DOHH2 (cell line): ENCODE data around the gene ALDH6A1.

ENCODE experiments used
- H3F3A ChIP-seq: fragments of 200-600 bp; sonication (generic), shearing (Covaris generic); 2 replicates; pipeline ENCODE4 v1.6.0; 2016; ENCODE audit warnings: antibody characterized with exemption, mild to moderate bottlenecking; ENCODE audit not compliant: control insufficient read depth, insufficient read depth
- H3K27ac ChIP-seq: fragments of 200-600 bp; sonication (generic); 2 replicates; pipeline ENCODE4 v1.5.1; 2014; ENCODE audit warnings: low read depth, mild to moderate bottlenecking, low read length, moderate library complexity
- H3K27me3 ChIP-seq: fragments of 200-600 bp; sonication (generic); 2 replicates; pipeline ENCODE4 v1.6.1; 2014; ENCODE audit warnings: mild to moderate bottlenecking, low read length, mixed read lengths; ENCODE audit not compliant: control insufficient read depth
- H3K36me3 ChIP-seq: fragments of 200-600 bp; sonication (generic); 2 replicates; pipeline ENCODE4 v1.6.1; 2014; ENCODE audit warnings: mild to moderate bottlenecking, low read length, moderate library complexity, mixed read lengths; ENCODE audit not compliant: control insufficient read depth
- H3K4me1 ChIP-seq: fragments of 200-600 bp; sonication (generic); 2 replicates; pipeline ENCODE4 v1.6.1; 2014; ENCODE audit warnings: mild to moderate bottlenecking, low read length, mixed read lengths; ENCODE audit not compliant: control insufficient read depth
- H3K4me2 ChIP-seq: fragments of 200-600 bp; sonication (generic); 2 replicates; pipeline ENCODE4 v1.6.0; 2014; ENCODE audit warnings: mild to moderate bottlenecking, low read length, moderate library complexity
- H3K4me3 ChIP-seq: fragments of 200-600 bp; sonication (generic); 2 replicates; pipeline ENCODE4 v1.5.1; 2014; ENCODE audit warnings: mild to moderate bottlenecking, low read length, mixed read lengths
- H3K79me2 ChIP-seq: fragments of 200-600 bp; sonication (generic); 2 replicates; pipeline ENCODE4 v1.6.1; 2014; ENCODE audit warnings: mild to moderate bottlenecking, low read length, mixed read lengths; ENCODE audit not compliant: control insufficient read depth
- H3K9me2 ChIP-seq: fragments of 200-600 bp; sonication (generic); replicated peaks from 2 replicates; pipeline ENCODE4 v1.6.1; 2014; ENCODE audit warnings: mild to moderate bottlenecking, low read length, mixed read lengths; ENCODE audit not compliant: control insufficient read depth
- H3K9me3 ChIP-seq: fragments of 200-600 bp; sonication (generic); 2 replicates; pipeline ENCODE4 v1.6.1; 2014; ENCODE audit warnings: antibody characterized with exemption, low read length, mixed read lengths; ENCODE audit not compliant: control insufficient read depth, insufficient read depth
- H4K20me1 ChIP-seq: fragments of 200-600 bp; sonication (generic); 2 replicates; pipeline ENCODE4 v1.6.0; 2014; ENCODE audit warnings: low read depth, mild to moderate bottlenecking, antibody characterized with exemption, low read length, moderate library complexity; ENCODE audit not compliant: control insufficient read depth, insufficient read depth
- EZH2phosphoT487 ChIP-seq: fragments of 200-600 bp; sonication (generic); IDR thresholded peaks from 2 replicates; pipeline ENCODE4 v1.6.1; 2017; ENCODE audit warnings: borderline replicate concordance, mild to moderate bottlenecking, antibody characterized with exemption, low read length, moderate library complexity, mixed read lengths
- TF ChIP-seq, protein P1 (sequence below): fragments of 200-600 bp; sonication (generic); IDR thresholded peaks from one replicate; pipeline ENCODE4 v1.5.1; 2014; ENCODE audit warnings: antibody characterized with exemption, mild to moderate bottlenecking, low read depth, low read length; ENCODE audit not compliant: poor library complexity, severe bottlenecking

Gene ALDH6A1

DNA sequence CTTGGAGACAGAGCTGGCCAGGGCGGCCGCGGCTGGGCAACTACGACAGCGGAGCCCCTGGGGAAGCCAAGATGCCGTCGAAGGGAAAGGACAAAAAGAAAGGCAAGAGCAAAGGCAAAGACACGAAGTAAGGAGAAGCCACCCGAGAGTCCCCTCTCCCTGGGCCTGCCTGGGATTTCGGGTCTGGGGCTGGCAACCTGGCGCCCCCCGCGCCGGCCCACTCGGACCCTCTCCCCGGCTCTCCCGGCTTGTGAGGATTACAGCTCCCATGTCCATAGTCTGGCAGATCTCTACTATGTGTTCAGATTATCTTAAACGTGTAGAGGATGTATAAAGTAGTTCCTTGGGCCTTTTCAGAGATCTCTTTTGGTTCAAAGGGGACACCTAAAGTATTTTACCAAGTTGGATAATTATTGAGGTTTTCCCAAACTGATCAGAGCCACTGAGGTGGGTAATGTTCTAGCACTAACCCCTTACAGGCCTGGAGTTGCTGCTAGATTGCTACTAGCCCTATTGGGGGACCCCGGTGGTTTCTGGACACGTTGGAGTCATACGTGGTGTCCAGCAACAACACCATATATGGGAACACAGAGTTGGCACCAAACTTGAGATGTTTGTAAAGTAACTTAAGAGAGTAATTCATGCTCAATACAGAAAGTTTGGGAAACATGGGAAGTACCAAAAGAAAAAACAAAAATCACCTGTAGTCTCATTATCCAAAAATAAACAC, 64.7 kb downstream of the ALDH6A1 start:
- no peaks in the 10 kb centered on the region for H3K27me3 ChIP-seq
- H3K9me3 ChIP-seq, result no peaks in the 10 kb centered on the region
- peaks cover 10% of the 10 kb centered on the region for H3K4me1 ChIP-seq
- peak overlapping the region; percentile 86 for H3K4me2 ChIP-seq
- H3K4me3 ChIP-seq, result peak overlapping the region; percentile 100
- peaks cover 10% of the 10 kb centered on the region for H3K79me2 ChIP-seq
- H3K27ac ChIP-seq, result no peak overlapping the region
- no peaks in the 10 kb centered on the region for H3K9me2 ChIP-seq
- H3F3A ChIP-seq, result peaks cover 3% of the 10 kb centered on the region; the same call in 1 of the 2 replicates
- peaks cover 8% of the 10 kb centered on the region; the same call in 1 of the 2 replicates for H3K36me3 ChIP-seq
- H4K20me1 ChIP-seq, result no peaks in the 10 kb centered on the region
- TF ChIP-seq, protein P1, sequence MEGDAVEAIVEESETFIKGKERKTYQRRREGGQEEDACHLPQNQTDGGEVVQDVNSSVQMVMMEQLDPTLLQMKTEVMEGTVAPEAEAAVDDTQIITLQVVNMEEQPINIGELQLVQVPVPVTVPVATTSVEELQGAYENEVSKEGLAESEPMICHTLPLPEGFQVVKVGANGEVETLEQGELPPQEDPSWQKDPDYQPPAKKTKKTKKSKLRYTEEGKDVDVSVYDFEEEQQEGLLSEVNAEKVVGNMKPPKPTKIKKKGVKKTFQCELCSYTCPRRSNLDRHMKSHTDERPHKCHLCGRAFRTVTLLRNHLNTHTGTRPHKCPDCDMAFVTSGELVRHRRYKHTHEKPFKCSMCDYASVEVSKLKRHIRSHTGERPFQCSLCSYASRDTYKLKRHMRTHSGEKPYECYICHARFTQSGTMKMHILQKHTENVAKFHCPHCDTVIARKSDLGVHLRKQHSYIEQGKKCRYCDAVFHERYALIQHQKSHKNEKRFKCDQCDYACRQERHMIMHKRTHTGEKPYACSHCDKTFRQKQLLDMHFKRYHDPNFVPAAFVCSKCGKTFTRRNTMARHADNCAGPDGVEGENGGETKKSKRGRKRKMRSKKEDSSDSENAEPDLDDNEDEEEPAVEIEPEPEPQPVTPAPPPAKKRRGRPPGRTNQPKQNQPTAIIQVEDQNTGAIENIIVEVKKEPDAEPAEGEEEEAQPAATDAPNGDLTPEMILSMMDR, result no peak
- TF ChIP-seq EZH2phosphoT487, result no peak

DNA sequence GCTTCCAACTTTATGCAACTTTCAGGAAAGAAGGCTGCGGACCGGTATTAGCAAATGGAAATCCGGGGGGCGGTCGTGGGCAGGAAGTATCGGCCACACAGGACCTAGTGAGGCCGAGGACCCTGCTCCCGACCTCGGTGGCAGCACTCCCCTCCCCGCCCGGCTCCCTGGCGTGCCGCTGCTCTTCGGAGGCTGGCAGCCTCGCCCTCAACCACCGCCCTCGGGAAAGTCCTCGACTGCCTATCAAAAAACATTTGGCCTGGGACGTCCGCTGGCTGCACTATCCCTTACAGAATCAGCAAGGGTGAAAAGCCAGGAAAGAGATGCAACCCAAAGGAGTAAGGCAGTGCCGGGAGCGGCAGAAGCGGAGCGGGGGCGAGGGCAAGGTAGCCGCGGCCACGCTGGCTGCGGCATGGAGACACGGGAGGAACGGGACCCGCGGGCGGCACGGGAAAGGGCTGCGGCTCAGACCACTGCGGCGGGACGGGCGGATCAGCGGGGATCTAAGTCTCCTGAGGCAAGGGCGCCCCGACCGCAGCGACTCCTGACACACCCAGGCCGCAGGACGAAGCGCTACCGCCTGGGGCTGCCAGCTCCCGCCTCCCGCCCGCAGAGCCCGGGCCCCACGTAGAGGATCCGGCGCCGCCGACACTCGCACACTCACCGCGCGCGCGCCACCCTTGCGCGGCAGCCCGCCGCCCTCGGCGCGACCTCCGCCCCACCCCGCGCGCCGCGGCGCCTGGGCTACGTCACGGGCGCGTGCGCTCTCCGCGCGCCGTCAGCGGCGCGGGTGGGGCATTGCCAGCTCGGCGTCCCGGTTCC, 65.5 kb downstream of the ALDH6A1 start, which contains the start of the genes BBOF1 and ENTPD5:
TSS of gene BBOF1 (plus strand) at position 764 of the 822 bp plus-strand sequence. CDS start 130 bp downstream, outside the sequence.
TSS of gene ENTPD5 (minus strand) at position 703 of the 822 bp plus-strand sequence. CDS start 31,186 bp downstream, outside the sequence.
- peak within 1 kb of the TSS; percentile 86 for H3K4me2 ChIP-seq
- H4K20me1 ChIP-seq, result no peaks in the 10 kb centered on the region
- TF ChIP-seq, protein P1, result peak; percentile 17
- TF ChIP-seq EZH2phosphoT487, result no peak
- H3K9me3 ChIP-seq, result no peaks in the 10 kb centered on the region
- H3K9me2 ChIP-seq, result no peaks in the 10 kb centered on the region
- peak within 1 kb of the TSS; percentile 67 for H3K27ac ChIP-seq
- H3K4me3 ChIP-seq, result peak within 1 kb of the TSS; percentile 100
- H3K79me2 ChIP-seq, result peaks cover 10% of the 10 kb centered on the region
- peaks cover 10% of the 10 kb centered on the region for H3K4me1 ChIP-seq
- no peaks in the 10 kb centered on the region for H3K27me3 ChIP-seq
- H3F3A ChIP-seq, result peaks cover 3% of the 10 kb centered on the region; the same call in 1 of the 2 replicates
- peaks cover 14% of the 10 kb centered on the region for H3K36me3 ChIP-seq

DNA sequence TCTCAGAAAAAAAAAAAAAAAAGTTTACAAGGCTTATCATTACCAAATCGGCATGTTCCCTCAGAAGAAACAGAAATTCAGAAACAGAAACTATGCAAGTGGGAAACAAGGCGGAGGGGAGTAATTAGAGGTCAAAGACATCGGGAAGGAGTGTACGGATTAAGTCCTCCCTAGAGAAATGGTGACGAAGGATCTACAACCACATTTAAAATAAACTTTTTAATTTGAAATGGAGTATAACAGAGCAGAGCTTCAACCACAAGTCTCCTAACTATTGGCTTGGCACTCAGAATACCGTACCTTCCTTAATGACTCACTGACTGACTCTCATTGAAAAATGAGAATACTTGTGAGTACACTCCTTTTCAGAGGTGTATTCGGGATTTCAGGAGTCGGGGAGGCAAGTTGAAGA, 66.1 kb downstream of the ALDH6A1 start:
- no peaks in the 10 kb centered on the region for H3K9me2 ChIP-seq
- peaks cover 18% of the 10 kb centered on the region for H3K36me3 ChIP-seq
- H3K27ac ChIP-seq, result peak overlapping the region; percentile 67
- H4K20me1 ChIP-seq, result no peaks in the 10 kb centered on the region
- peaks cover 10% of the 10 kb centered on the region for H3K4me1 ChIP-seq
- peak overlapping the region; percentile 69 for H3K4me2 ChIP-seq
- H3K4me3 ChIP-seq, result peak overlapping the region; percentile 100
- H3F3A ChIP-seq, result peaks cover 3% of the 10 kb centered on the region; the same call in 1 of the 2 replicates
- TF ChIP-seq, protein P1, result no peak
- TF ChIP-seq EZH2phosphoT487, result no peak
- H3K27me3 ChIP-seq, result no peaks in the 10 kb centered on the region
- H3K9me3 ChIP-seq, result no peaks in the 10 kb centered on the region
- H3K79me2 ChIP-seq, result peaks cover 10% of the 10 kb centered on the region
